Tibial artery (tissue), 4 donors: ENCODE data around the gene KCND2.
"Not testable (repeated sequence)": the region's sequence is repeated elsewhere in the genome, so short reads cannot be mapped to it uniquely, and the experiment has no call there.

Source experiments
- DNase-seq, 2 donors: peaks; one replicate each; pipeline ENCODE4 v3.0.0-alpha.2; 2019
- H3K27ac ChIP-seq, 2 donors: fragments of 200-600 bp; sonication (generic) in 1 of 2; 1 replicate in 1 of 2; 2 replicates in 1 of 2; pipeline ENCODE4 v1.5.1; 2018 to 2019; ENCODE audit warnings: mild to moderate bottlenecking in 1 of 2
- H3K27me3 ChIP-seq, 2 donors: fragments of 200-600 bp; sonication (generic) in 1 of 2; one replicate each; pipeline versions ENCODE4 v1.5.1 to v1.6.0; 2016 to 2019
- H3K36me3 ChIP-seq, 3 donors: fragments of 200-600 bp; sonication (generic) in 2 of 3; one replicate each; pipeline ENCODE4 v1.5.1; 2016 to 2019; ENCODE audit warnings: mild to moderate bottlenecking in 2 of 3
- H3K4me1 ChIP-seq, 4 donors: fragments of 200-600 bp; sonication (generic) in 2 of 4; 1 replicate in 3 of 4; 2 replicates in 1 of 4; pipeline ENCODE4 v1.5.1; 2016 to 2019
- H3K4me3 ChIP-seq, 2 donors: fragments of 200-600 bp; sonication (generic) in 1 of 2; 1 replicate in 1 of 2; 2 replicates in 1 of 2; pipeline ENCODE4 v1.5.1; 2018 to 2019; ENCODE audit warnings: mild to moderate bottlenecking in 2 of 2
- H3K9me3 ChIP-seq, 3 donors: fragments of 200-600 bp; sonication (generic) in 1 of 3; one replicate each; pipeline ENCODE4 v1.5.1; 2016 to 2019
- CTCF ChIP-seq, 2 experiments: fragments of 200-600 bp in 1 of 2; fragments of 450-650 bp in 1 of 2; IDR thresholded peaks; one replicate each; pipeline ENCODE4 v1.5.1; 2017 to 2019; ENCODE audit warnings: antibody characterized with exemption in 2 of 2, mild to moderate bottlenecking in 1 of 2, moderate library complexity in 1 of 2
- intact Hi-C: fragments of 100-400 bp; cut with DNase I; formaldehyde crosslinking; loops from one replicate; pipeline ENCODE4 v1.15.0; 2023; ENCODE audit warnings: low total_unique reads

KCND2 gene

DNA sequence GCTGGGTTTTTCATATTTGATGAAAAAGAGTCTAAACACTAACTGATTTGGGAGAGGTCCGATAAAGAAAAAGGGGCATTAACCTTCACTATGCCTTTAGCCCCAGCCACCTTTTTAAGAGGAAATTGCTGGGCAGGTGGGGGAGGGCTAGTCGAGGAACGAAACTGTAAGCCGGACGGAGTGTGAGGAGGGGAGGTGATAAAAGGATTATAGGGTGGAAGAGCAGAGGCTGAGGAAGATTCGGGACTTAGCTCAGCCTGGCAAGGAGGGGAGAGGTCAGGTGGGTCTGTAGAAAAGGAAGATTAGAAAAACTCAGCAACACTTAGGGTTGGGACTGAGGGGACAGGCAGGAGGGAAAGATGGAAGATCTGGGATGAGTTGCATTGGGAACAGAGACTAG is 508.0 kb downstream of the KCND2 start:
- no peak for DNase-seq
- H3K36me3 ChIP-seq = no peaks in the 10 kb centered on the region
- intact Hi-C loops = no loop called here
- H3K4me1 ChIP-seq = no peaks in the 10 kb centered on the region
- no peak for TF ChIP-seq CTCF (IDR thresholded peaks at IDR 0.05)
- no peaks in the 10 kb centered on the region for H3K9me3 ChIP-seq
- H3K4me3 ChIP-seq = no peak overlapping the region
- no peak overlapping the region for H3K27ac ChIP-seq
- no peaks in the 10 kb centered on the region for H3K27me3 ChIP-seq

- H3K4me3 ChIP-seq, intact Hi-C loops: not testable (repeated sequence)
Observed at GRCh38 chr7:120781924-120782323, 508.9 kb downstream of the KCND2 start.

DNA sequence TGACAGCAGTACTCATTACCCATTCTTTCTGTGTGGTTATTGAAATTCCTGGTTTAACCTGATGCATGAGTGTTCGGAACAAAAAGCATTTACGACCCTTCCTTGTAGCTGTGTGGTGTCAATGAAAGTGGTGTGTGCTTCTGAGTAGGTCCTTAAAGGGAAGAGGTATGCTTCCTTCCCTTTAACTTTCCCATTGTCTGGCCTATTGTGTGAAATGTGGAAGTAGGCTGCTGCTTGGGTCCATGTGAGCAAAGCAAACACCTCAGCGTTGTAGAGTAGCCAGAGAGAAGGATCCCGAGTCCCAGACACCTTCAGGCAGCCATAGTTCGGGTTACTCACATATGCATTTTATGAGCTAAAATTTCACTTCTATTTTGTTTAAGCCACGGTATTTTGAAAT is 510.3 kb downstream of the KCND2 start:
- Histone ChIP-seq H3K4me3 (no peak overlapping the region), H3K36me3 (peaks cover 0 to 3% (median 0%) of the 10 kb centered on the region in 3 donors), H3K9me3 (no peaks in the 10 kb centered on the region), H3K4me1 (no peaks in the 10 kb centered on the region), H3K27me3 (no peaks in the 10 kb centered on the region), H3K27ac (no peak overlapping the region)
- no peak for DNase-seq
- TF ChIP-seq CTCF (IDR thresholded peaks at IDR 0.05) = no peak
- intact Hi-C loops = no loop called here

More at GRCh38 chr7:120781924-120782323, 508.9 kb downstream of the KCND2 start:
- H3K27me3 ChIP-seq, H3K4me1 ChIP-seq, H3K36me3 ChIP-seq, H3K9me3 ChIP-seq, H3K27ac ChIP-seq, DNase-seq: not testable (repeated sequence)

DNA sequence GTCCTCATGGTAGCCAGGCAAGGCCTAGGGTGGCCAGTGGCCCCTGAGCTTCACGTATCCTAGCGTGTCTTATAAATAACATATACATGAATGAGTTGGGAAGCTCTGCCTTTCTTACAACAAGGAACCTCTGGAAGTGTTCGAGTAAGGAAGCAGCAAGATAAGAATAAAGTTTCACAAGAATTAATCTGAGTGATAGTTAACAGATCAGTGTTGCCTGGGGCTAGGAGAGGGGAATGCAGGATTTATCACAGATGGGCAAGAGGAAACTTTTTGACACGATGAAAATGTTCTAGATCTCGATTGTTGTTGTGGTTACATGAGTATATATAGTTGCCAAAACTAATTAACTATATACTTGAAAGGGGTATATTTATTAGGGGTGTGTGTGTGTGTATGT is 510.7 kb downstream of the KCND2 start:
- no peak for TF ChIP-seq CTCF (IDR thresholded peaks at IDR 0.05)
- Histone ChIP-seq H3K36me3 (peaks cover 0 to 5% (median 0%) of the 10 kb centered on the region in 3 donors), H3K9me3 (no peaks in the 10 kb centered on the region), H3K27ac (no peak overlapping the region), H3K4me3 (no peak overlapping the region), H3K4me1 (no peaks in the 10 kb centered on the region), H3K27me3 (no peaks in the 10 kb centered on the region)
- DNase-seq = no peak
- intact Hi-C loops = no loop called here

- H3K27ac ChIP-seq = no peak overlapping the region
- intact Hi-C loops = no loop called here
- DNase-seq = no peak
- no peak overlapping the region for H3K4me3 ChIP-seq
- H3K36me3 ChIP-seq = peaks cover 0 to 5% (median 0%) of the 10 kb centered on the region in 3 donors
- H3K4me1 ChIP-seq = no peaks in the 10 kb centered on the region
- no peaks in the 10 kb centered on the region for H3K27me3 ChIP-seq
- TF ChIP-seq CTCF (IDR thresholded peaks at IDR 0.05) = no peak
- H3K9me3 ChIP-seq = no peaks in the 10 kb centered on the region
Observed at GRCh38 chr7:120785095-120785494, 512.1 kb downstream of the KCND2 start.

GRCh38 chr7:120792091-120792860 is 519.3 kb downstream of the KCND2 start:
- H3K4me1 ChIP-seq = peaks cover 0 to 3% (median 0%) of the 10 kb centered on the region in 4 donors
- H3K27me3 ChIP-seq = no peaks in the 10 kb centered on the region
- TF ChIP-seq CTCF (IDR thresholded peaks at IDR 0.05) = peak; percentile 67 to 82
- peak; percentile 70 to 83 for DNase-seq
- peaks cover 0 to 5% (median 0%) of the 10 kb centered on the region in 3 donors for H3K36me3 ChIP-seq
- no peak overlapping the region for H3K4me3 ChIP-seq
- no peak overlapping the region for H3K27ac ChIP-seq
- intact Hi-C loops = loop anchor here (5.0 to 10.0 kb wide), 3 partner anchors 60 to 303 kb away; no protein-coding TSS in a partner anchor
- no peaks in the 10 kb centered on the region for H3K9me3 ChIP-seq
